ENCODE measurements around the gene RBX1.
"Not testable (repeated sequence)": the region's sequence is repeated elsewhere in the genome, so short reads cannot be mapped to it uniquely, and the experiment has no call there.

Gene RBX1

GRCh38 chr22:40950962-40951794 lies at the start of gene RBX1:
Gene RBX1, plus strand, starts transcription at chr22:40951378. Its CDS starts 21 bp downstream, at chr22:40951399.
- intact Hi-C loops (cut with DNase I) = loop anchor here (5.0 kb wide), 2 partner anchors 246 to 431 kb away; partner anchors contain the start of gene TEF
- peak; percentile 96 to 100 (median 98) for DNase-seq

GRCh38 chr22:40904101-40904500 lies 47.1 kb upstream of the RBX1 start:
- intact Hi-C loops (cut with DNase I) = no loop called here
- DNase-seq = no peak

GRCh38 chr22:40908895-40909294 lies 42.3 kb upstream of the RBX1 start:
- intact Hi-C loops (cut with DNase I) = no loop called here
- no peak for DNase-seq

GRCh38 chr22:40911772-40912171 lies 39.4 kb upstream of the RBX1 start:
- intact Hi-C loops (cut with DNase I) = no loop called here
- DNase-seq = no peak

- intact Hi-C loops (cut with DNase I); DNase-seq: not testable (repeated sequence)
Observed at GRCh38 chr22:40912987-40913386, 38.2 kb upstream of the RBX1 start.

- intact Hi-C loops (cut with DNase I) = no loop called here
- no peak for DNase-seq
Observed at GRCh38 chr22:40919446-40919845, 31.7 kb upstream of the RBX1 start.

GRCh38 chr22:40920526-40920925 lies 30.7 kb upstream of the RBX1 start:
- intact Hi-C loops (cut with DNase I) = no loop called here
- no peak for DNase-seq

GRCh38 chr22:40922484-40923303 lies 28.5 kb upstream of the RBX1 start:
- intact Hi-C loops (cut with DNase I) = loop anchor here (2.0 kb wide), 1 partner anchor 604 kb away; no protein-coding TSS in a partner anchor

GRCh38 chr22:40928657-40929056 lies 22.5 kb upstream of the RBX1 start:
- DNase-seq = no peak
- intact Hi-C loops (cut with DNase I) = no loop called here

More at GRCh38 chr22:40922484-40923303, 28.5 kb upstream of the RBX1 start:
- DNase-seq = no peak

GRCh38 chr22:40932396-40932795 lies 18.8 kb upstream of the RBX1 start:
- no peak for DNase-seq
- intact Hi-C loops (cut with DNase I) = no loop called here

GRCh38 chr22:40939202-40939601 lies 12.0 kb upstream of the RBX1 start:
- DNase-seq = no peak
- intact Hi-C loops (cut with DNase I) = no loop called here

- intact Hi-C loops (cut with DNase I) = loop anchor here (5.0 kb wide), 2 partner anchors 245 to 430 kb away; partner anchors contain the start of gene TEF
- no peak for DNase-seq
Observed at GRCh38 chr22:40951795-40952605, 822 bp downstream of the RBX1 start.

GRCh38 chr22:40953471-40953870 lies 2.3 kb downstream of the RBX1 start:
- intact Hi-C loops (cut with DNase I) = loop anchor here (5.0 kb wide), 2 partner anchors 244 to 429 kb away; partner anchors contain the start of gene TEF
- DNase-seq = no peak

GRCh38 chr22:40954113-40954512 lies 2.9 kb downstream of the RBX1 start:
- intact Hi-C loops (cut with DNase I) = loop anchor here (5.0 kb wide), 2 partner anchors 243 to 428 kb away; partner anchors contain the start of gene TEF
- no peak for DNase-seq

- intact Hi-C loops (cut with DNase I) = no loop called here
- DNase-seq = no peak
Observed at GRCh38 chr22:40955571-40955970, 4.4 kb downstream of the RBX1 start.

GRCh38 chr22:40957601-40958000 lies 6.4 kb downstream of the RBX1 start:
- intact Hi-C loops (cut with DNase I) = no loop called here
- DNase-seq = no peak

GRCh38 chr22:40958299-40958698 lies 7.1 kb downstream of the RBX1 start:
- intact Hi-C loops (cut with DNase I) = no loop called here
- DNase-seq = no peak

- intact Hi-C loops (cut with DNase I) = no loop called here
- DNase-seq = no peak
Observed at GRCh38 chr22:40960145-40960544, 9.0 kb downstream of the RBX1 start.

- intact Hi-C loops (cut with DNase I) = no loop called here
- peak in 1 of 10 donors; percentile 48 for DNase-seq
Observed at GRCh38 chr22:40965936-40966725, 15.0 kb downstream of the RBX1 start.

GRCh38 chr22:40966726-40967085 lies 15.5 kb downstream of the RBX1 start:
- DNase-seq = peak in 1 of 10 donors; percentile 55
- intact Hi-C loops (cut with DNase I) = no loop called here

All from posterior cingulate gyrus (tissue), 11 donors.